Measurements from ENCODE around the gene MYLK4. TPM values are rescaled to one million over a fixed set of nuclear protein-coding genes. Genes with fewer than 3 reads are reported as not detected.

Gene MYLK4
- total RNA-seq, 4 donors from 2014 or later = 0.49 to 1.9 (median 1.0) TPM

DNA sequence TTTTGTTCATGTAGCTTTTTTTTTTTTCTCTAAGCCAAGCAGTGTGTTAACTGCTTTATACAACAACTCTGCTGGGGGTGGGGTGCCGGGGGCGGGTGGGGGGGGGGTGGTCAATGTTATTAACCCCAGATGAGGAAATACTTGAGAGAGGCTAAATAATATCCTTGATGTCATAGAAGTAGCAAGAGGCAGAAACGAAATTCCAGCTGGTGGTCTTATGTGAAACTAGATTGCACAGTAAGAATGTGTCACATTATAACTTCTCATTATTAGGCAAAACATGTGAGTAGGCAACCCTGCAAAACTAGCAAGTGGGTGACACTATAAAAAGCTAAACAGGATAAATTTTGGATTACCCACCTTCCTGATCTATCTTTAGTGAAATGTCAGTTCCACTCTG is 12.8 kb downstream of the MYLK4 start:
- Histone ChIP-seq H3K4me1 (peaks cover 0 to 14% (median 0%) of the 10 kb centered on the region in 3 donors), H3K36me3 (no peaks in the 10 kb centered on the region), H3K27ac (no peak overlapping the region), H3K4me3 (no peak overlapping the region), H3K9me3 (no peaks in the 10 kb centered on the region), H3K27me3 (no peaks in the 10 kb centered on the region)
- intact Hi-C loops (cut with DNase I) = no loop called here
- TF ChIP-seq POLR2A (IDR thresholded peaks at IDR 0.05) (no peak), CTCF (IDR thresholded peaks at IDR 0.05) (no peak)
- WGBS, 2 donors = 11 to 45% methylated on average over 1 to 3 of the region's 3 CpGs
- no peak for DNase-seq

GRCh38 chr6:2734488-2735166 is 16.1 kb downstream of the MYLK4 start:
- H3K4me1 ChIP-seq = peaks cover 0 to 22% (median 0%) of the 10 kb centered on the region in 3 donors
- H3K27ac ChIP-seq = no peak overlapping the region
- intact Hi-C loops (cut with DNase I) = no loop called here
- no peaks in the 10 kb centered on the region for H3K36me3 ChIP-seq
- H3K27me3 ChIP-seq = no peaks in the 10 kb centered on the region
- DNase-seq = no peak
- TF ChIP-seq CTCF (IDR thresholded peaks at IDR 0.05) (no peak), POLR2A (IDR thresholded peaks at IDR 0.05) (no peak)
- H3K4me3 ChIP-seq = no peak overlapping the region
- H3K9me3 ChIP-seq = no peaks in the 10 kb centered on the region
- WGBS, 2 donors = 13 to 42% methylated on average over 2 of the region's 2 CpGs

GRCh38 chr6:2733736-2734480 is 16.8 kb downstream of the MYLK4 start:
- DNase-seq = no peak
- TF ChIP-seq CTCF (IDR thresholded peaks at IDR 0.05) = no peak
- Histone ChIP-seq H3K27me3 (no peaks in the 10 kb centered on the region), H3K4me3 (no peak overlapping the region), H3K9me3 (no peaks in the 10 kb centered on the region), H3K36me3 (no peaks in the 10 kb centered on the region), H3K4me1 (peaks cover 0 to 22% (median 0%) of the 10 kb centered on the region in 3 donors), H3K27ac (peak overlapping the region in 1 of 4 donors; percentile 12)
- intact Hi-C loops (cut with DNase I) = no loop called here
- WGBS, 2 donors = 88 to 94% methylated on average over 17 to 21 of the region's 22 CpGs

- TF ChIP-seq CTCF (IDR thresholded peaks at IDR 0.05) (no peak), POLR2A (IDR thresholded peaks at IDR 0.05) (no peak)
- H3K36me3 ChIP-seq = no peaks in the 10 kb centered on the region
- H3K27me3 ChIP-seq = no peaks in the 10 kb centered on the region
- no peak overlapping the region for H3K4me3 ChIP-seq
- H3K27ac ChIP-seq = peak overlapping the region in 2 of 4 donors; percentile 12 to 26
- H3K4me1 ChIP-seq = peaks cover 0 to 22% (median 0%) of the 10 kb centered on the region in 3 donors
- intact Hi-C loops (cut with DNase I) = no loop called here
- DNase-seq = peak; percentile 15
- no peaks in the 10 kb centered on the region for H3K9me3 ChIP-seq
- 72 to 74% methylated on average over 5 of the region's 5 CpGs for WGBS, 2 donors
These were observed 17.4 kb downstream of the MYLK4 start for GRCh38 chr6:2733324-2733723.

- H3K36me3 ChIP-seq = no peaks in the 10 kb centered on the region
- H3K4me3 ChIP-seq = no peak overlapping the region
- no peaks in the 10 kb centered on the region for H3K27me3 ChIP-seq
- WGBS, 2 donors = 51 to 62% methylated on average over 5 of the region's 5 CpGs
- H3K4me1 ChIP-seq = peaks cover 0 to 22% (median 0%) of the 10 kb centered on the region in 3 donors
- no peaks in the 10 kb centered on the region for H3K9me3 ChIP-seq
- intact Hi-C loops (cut with DNase I) = no loop called here
- TF ChIP-seq POLR2A (IDR thresholded peaks at IDR 0.05) = no peak
- TF ChIP-seq CTCF (IDR thresholded peaks at IDR 0.05) = no peak
- H3K27ac ChIP-seq = peak overlapping the region in 1 of 4 donors; percentile 26
- DNase-seq = no peak
These were observed 18.1 kb downstream of the MYLK4 start for GRCh38 chr6:2732503-2733089.

All from esophagus squamous epithelium (tissue), 5 donors.